LNCaP clone FGC (cell line): ENCODE data around the gene FGF4.

Source experiments
- DNase-seq: peaks from one replicate; pipeline ENCODE4 v3.0.0-alpha.2; 2011; ENCODE audit warnings: low read depth
- H3K4me3 ChIP-seq: 2 replicates; pipeline ENCODE4 v1.5.1; 2011; ENCODE audit warnings: mild to moderate bottlenecking, low read depth, low read length, control low read depth
- CTCF ChIP-seq: IDR thresholded peaks from 2 replicates; pipeline ENCODE4 v1.5.1; 2012; ENCODE audit warnings: mild to moderate bottlenecking; ENCODE audit not compliant: control insufficient read depth, insufficient read depth; ENCODE audit errors: extremely low read depth

Gene FGF4

GRCh38 chr11:69745201-69745600 lies 29.9 kb downstream of the FGF4 start:
- no peak for DNase-seq
- TF ChIP-seq CTCF = no peak
- H3K4me3 ChIP-seq = no peak overlapping the region

- no peak for TF ChIP-seq CTCF
- no peak for DNase-seq
- no peak overlapping the region for H3K4me3 ChIP-seq
Observed at GRCh38 chr11:69744435-69744834, 30.7 kb downstream of the FGF4 start.

GRCh38 chr11:69734841-69735240 lies 40.3 kb downstream of the FGF4 start:
- no peak for TF ChIP-seq CTCF
- no peak overlapping the region for H3K4me3 ChIP-seq

GRCh38 chr11:69734367-69734766 lies 40.8 kb downstream of the FGF4 start:
- no peak for TF ChIP-seq CTCF

More at GRCh38 chr11:69734841-69735240, 40.3 kb downstream of the FGF4 start:
- no peak for DNase-seq

GRCh38 chr11:69732910-69733309 lies 42.2 kb downstream of the FGF4 start:
- H3K4me3 ChIP-seq = no peak overlapping the region
- no peak for DNase-seq
- no peak for TF ChIP-seq CTCF

More at GRCh38 chr11:69734367-69734766, 40.8 kb downstream of the FGF4 start:
- H3K4me3 ChIP-seq = no peak overlapping the region
- no peak for DNase-seq

GRCh38 chr11:69731110-69731509 lies 44.0 kb downstream of the FGF4 start:
- no peak for DNase-seq
- TF ChIP-seq CTCF = no peak
- no peak overlapping the region for H3K4me3 ChIP-seq

- DNase-seq = no peak
- TF ChIP-seq CTCF = no peak
- H3K4me3 ChIP-seq = no peak overlapping the region
Observed at GRCh38 chr11:69730500-69730899, 44.6 kb downstream of the FGF4 start.
